GM19328 (cell line): ENCODE data around the gene TNPO3.

Experiments
- ATAC-seq: cut with Tn5 transposase; IDR thresholded peaks from one replicate; pipeline ENCODE4 v1.9.1; 2021; ENCODE audit warnings: mild to moderate bottlenecking, moderate library complexity; ENCODE audit not compliant: unreplicated experiment

The TNPO3 gene

DNA sequence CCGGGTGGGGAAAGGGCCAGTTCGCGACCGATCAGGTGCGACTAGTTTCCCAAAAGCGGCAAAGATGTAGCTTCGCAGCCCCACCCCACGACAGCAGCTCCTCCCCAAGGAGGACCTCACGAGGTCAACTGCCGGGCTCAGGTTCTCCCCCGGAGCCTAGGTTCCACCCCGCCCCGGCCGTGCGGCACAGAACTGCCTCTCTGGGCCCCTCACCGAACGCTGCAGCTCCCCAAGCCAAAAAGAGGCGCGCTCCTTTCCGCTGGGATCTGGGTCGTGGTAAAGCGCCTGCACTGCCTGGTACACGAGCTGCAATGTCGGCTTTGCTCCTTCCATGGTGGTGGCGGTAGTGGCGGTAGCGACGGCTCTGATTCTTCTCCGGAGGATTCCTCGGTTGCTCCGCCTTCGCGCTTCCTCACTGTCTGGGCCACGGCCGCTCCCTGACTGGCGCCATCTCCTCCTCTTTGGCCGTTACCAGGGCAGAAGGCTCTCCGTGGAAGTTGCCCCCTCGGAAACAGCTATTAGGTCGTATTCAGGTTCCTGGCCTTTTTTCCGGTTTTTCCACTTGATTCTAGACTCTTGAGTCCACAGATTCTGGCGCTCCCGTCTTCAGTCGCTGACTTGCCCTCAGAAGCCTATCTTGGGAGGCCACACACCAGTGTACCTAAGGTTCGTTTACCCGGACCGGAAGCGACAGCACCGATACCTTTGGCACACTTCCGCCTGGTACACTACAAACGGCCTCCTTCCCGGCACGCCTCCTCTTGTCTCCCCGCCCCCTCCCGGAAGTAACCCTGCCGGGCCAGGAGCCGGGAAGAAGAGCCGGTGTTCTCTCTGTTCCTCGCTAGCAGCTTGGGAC is at the start of gene TNPO3:
Gene TNPO3, minus strand, starts transcription at position 674 of the 856 bp plus-strand sequence. Its CDS starts 341 bp downstream, at position 333.
- peak; percentile 74 for ATAC-seq

DNA sequence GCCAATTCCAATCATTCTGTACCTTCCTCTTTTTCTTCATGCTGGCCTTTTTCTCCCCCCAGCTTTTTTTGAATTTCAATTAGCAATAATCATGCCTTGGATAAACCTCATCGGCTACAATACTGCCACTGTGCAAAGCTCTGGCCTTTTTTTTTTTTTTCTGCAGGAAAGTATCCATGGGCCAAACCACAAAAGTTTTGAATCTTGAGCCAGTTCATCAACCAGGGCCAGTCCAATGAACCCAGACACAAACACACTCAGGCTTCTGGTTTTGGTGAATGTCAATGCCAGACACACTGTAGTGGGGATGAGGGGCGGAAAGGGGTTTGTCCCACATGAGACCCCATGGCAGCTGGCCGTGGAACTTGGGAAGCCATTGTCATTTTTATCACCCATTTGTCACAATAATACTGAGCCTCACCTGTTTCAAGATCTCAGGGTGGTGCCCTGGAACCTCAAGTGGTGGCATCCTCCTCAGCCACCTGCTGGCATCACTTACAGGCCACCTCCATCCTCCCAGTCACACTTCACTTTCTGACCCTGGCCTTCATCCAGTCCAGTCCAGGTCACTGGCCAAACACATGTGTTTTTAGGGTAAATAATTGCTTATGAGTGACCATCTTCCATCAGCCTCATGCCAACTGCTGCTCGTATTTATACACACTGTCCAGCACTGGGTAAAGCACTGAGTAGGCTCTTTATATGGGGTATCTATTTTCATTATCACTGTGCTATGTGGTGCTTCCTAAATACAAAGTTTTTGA is 48.8 kb upstream of the TNPO3 start:
- ATAC-seq, result no peak

- ATAC-seq, result no peak
These were observed 46.8 kb upstream of the TNPO3 start for GRCh38 chr7:129101746-129102145.

DNA sequence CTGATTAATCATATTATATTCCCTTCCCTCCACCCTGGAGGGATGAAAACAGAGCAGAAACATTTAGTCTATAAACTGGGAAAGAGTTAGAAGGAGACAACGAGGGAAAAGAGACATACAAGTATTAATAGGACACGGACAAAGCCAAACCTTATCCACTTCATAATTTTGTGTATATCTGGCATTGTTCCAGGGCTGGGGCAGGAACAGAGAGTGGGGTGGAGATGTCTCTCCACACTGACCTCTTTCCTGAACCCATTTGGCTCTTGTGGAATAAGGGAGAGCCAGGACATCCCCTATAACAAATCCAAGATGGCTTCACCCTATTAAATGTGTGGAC is 45.9 kb upstream of the TNPO3 start:
- no peak for ATAC-seq

- ATAC-seq, result no peak
These were observed 43.6 kb upstream of the TNPO3 start for GRCh38 chr7:129098409-129099084.

DNA sequence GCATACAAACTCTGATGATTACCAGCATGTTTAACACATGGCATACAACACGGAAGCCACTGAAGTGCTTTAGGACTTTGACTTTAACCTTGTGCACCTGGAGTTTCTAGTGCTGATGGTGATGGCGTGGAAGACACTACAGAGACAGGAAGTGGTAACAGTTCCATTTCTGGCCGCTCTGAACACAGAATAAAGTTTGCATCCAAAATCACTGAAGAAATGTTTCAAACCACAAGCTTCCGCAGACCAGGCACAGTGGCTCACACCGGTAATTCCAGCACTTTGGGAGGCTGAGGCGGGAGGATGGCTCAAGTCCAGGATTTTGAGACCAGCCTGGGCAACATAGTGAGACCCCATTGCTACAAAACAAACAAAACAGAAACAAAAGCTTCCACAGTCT is 40.3 kb upstream of the TNPO3 start:
- peak; percentile 76 for ATAC-seq

- ATAC-seq, result no peak
These were observed 39.6 kb upstream of the TNPO3 start for GRCh38 chr7:129094501-129094900.

DNA sequence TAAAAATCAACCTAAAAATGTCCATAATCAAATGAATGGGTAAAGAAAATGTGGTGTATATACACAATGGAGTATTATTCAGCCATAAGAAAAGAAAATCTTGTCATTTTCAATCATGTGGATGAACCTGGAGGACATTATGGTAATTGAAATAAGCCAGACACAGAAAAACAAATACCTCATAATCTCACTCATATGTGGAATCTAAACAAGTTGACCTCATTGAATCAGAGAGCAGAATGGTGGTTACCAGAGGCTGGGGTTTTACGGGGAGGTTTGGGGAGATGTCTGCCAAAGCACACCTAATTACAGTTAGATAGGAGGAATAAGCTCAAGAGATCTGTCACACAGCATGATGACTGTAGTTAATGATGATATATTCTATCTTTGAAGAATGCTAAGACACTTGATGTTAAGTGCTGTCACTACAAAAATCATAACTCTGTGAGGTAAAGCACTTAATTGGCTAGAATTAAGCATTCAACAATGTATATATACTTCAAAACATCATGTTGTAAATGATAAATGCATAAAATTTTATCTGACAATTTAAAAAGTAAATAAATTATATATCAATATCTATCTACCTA is 39.1 kb upstream of the TNPO3 start:
- ATAC-seq, result no peak

GRCh38 chr7:129091484-129092002 is 36.6 kb upstream of the TNPO3 start:
- ATAC-seq, result no peak

DNA sequence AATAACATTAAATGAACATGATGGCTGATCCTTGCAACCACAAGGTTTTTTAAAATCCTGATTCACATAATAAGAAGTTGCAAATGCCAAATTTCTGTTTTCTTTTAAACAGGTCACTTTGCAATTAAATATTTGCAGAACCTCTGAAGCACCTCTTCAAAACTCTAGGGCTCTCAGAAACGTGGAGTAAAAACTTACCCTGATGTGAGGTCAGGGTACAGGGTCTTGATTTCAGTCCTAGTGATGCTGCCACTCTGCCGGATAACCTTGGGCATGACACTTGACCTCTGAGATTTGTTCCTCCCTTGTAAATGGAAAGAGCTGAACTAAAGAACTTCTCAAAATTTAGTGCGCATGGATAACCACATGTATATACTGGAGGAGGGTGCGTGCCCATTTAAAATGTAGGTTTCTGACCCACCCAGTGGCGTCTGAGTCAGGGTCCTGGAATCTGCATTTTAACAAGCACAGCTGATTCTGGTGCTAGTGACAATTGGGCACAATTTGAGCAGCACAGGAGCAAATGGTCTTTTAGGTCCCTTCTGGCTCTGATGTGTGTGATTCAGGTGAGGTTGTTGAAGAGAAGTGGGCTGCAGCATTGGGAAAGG is 35.5 kb upstream of the TNPO3 start:
- ATAC-seq, result no peak

- peak; percentile 81 for ATAC-seq
These were observed 34.8 kb upstream of the TNPO3 start for GRCh38 chr7:129089521-129090212.

DNA sequence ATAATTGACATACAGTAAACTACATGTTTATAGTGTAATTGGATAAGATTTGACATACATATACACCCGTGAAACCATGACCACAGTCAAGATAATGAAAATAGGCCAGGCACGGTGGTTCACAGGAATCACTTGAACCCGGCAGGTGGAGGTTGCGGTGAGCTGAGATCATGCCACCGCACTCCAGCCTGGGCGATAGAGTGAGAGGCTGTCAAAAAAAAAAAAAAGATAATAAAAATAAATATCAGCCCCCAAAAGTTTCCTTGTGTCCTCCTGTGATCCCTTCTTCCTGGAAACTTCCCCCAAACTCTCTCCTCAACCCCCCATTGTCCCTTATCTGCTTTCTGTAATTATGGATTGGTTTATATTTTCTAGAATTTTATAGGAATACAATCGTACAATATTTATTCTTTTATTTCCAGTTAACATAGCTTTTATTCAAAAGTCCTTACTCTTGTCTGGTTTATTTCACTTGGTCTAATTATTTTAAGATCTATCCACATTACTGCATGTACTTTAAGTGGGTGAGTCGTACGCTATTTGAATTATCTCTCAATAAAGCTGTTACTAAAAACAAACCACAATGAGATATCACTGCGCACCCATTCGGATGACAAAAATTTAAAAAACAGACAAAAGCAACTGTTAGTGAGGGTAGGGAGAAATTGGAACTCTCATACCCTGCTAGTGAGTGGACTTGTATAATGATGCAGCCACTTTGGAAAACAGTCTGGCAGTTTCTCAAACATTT is 30.1 kb upstream of the TNPO3 start:
- ATAC-seq, result no peak

- ATAC-seq, result no peak
These were observed 28.6 kb upstream of the TNPO3 start for GRCh38 chr7:129083525-129083924.

DNA sequence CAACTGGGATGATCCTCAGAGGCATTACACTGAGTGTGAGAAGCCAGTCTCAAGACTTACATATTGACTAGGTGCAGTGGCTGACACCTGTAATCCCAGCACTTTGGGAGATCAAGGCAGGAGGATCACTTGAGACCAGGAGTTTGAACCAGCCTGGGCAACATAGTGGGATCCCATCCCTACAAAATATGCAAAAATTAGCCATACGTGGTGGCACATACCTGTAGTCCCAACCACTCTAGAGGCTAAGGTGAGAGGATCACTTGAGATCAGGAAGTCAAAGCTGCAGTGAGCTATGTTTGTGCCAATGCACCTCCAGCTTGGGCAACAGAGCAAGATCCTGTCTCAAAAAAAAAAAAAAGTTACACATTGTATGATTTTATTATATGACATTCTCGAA is 23.5 kb upstream of the TNPO3 start:
- no peak for ATAC-seq

DNA sequence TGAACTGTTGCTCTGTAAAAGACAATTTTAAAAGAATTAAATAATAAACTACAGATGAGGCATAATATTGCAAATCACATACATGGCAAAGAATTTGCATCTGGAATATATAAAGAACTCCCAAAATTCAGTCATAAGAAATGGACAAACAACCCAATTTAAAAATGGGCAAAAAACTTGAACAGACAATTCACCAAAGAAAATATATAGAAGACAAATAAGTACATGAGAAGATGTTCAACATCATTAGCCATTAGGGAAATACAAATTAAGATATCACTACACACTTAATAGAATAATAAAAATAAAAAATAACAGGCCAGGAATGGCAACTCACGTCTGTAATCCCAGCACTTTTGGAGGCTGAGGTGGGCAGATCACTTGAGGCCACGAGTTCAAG is 22.0 kb upstream of the TNPO3 start:
- ATAC-seq, result no peak

- ATAC-seq, result no peak
These were observed 20.1 kb upstream of the TNPO3 start for GRCh38 chr7:129074994-129075393.

GRCh38 chr7:129074361-129074871 is 19.5 kb upstream of the TNPO3 start:
- ATAC-seq, result no peak

DNA sequence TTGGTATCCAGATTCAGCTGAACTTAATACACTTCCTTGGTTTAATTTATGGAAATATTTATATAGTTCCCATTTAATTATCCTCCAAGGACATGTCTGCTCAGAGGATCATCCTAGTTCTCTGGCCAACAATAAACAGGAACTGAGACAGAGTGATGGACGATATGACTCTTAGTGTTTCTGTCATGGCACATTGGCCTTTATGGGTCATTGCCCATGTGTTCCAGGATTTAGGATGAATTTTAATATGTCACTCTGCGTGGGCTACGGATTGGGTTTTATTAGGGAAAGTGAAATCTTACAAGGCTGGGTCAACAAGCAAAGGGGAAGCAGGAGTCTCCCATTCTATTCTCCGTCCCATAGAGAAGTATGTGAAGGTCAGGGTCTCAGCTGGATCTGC is 18.8 kb upstream of the TNPO3 start:
- ATAC-seq, result no peak

GRCh38 chr7:129073204-129073603 is 18.3 kb upstream of the TNPO3 start:
- ATAC-seq, result no peak
